ENCODE results near the gene MLXIPL. TPM values are rescaled to one million over a fixed set of nuclear protein-coding genes. Genes with fewer than 3 reads are reported as not detected.

MLXIPL gene
- total and polyA plus RNA-seq, 5 donors from 2014 or later = not detected

DNA sequence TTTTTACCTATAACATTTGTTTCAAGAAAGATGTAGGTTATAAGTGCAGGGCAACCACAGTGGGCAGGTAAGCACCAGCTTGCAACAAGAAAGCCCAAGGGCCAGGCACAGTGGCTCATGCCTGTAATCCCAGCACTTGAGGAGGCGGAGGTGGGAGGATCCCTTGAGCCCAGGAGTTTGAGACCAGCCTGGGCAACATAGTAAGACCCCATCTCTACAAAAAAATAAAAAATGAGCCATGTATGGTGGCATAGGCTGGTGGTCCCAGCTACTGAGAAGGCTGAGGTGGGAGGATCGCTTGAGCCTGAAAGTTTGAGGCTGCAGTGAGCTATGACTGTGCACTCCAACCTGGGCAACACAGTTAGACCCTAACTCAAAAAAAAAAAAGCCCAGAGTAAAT is 79.6 kb downstream of the MLXIPL start:
- peaks cover 25% of the 10 kb centered on the region for H3K36me3 Mint-ChIP-seq
- H3K27ac Mint-ChIP-seq = no peak overlapping the region
- H3K4me1 Mint-ChIP-seq = peaks cover 4 to 45% (median 16%) of the 10 kb centered on the region in 4 donors
- no peaks in the 10 kb centered on the region for H3K9me3 ChIP-seq (ENCODE audit: control insufficient read depth in 2 of 2, low read length in 2 of 2)
- no peaks in the 10 kb centered on the region for H3K27me3 Mint-ChIP-seq
- H3K4me3 ChIP-seq (ENCODE audit: low read depth, low read length) = no peak overlapping the region
- H3K4me3 Mint-ChIP-seq = peak overlapping the region in 1 of 4 donors; percentile 43
- H3K36me3 ChIP-seq (ENCODE audit: control insufficient read depth, insufficient read depth, low read length) = peaks cover 48% of the 10 kb centered on the region
- no peak overlapping the region for H3K27ac ChIP-seq (ENCODE audit: insufficient read depth, low read length, poor library complexity, severe bottlenecking)
- ATAC-seq (ENCODE audit: low read depth in 2 of 2) = no peak
- H3K4me1 ChIP-seq (ENCODE audit: control insufficient read depth, insufficient read depth, low read length, poor library complexity, severe bottlenecking) = peaks cover 11% of the 10 kb centered on the region
- DNase-seq = no peak
- H3K9me3 Mint-ChIP-seq = peaks cover 0 to 1% (median 0%) of the 10 kb centered on the region in 7 donors
- H3K27me3 ChIP-seq (ENCODE audit: control insufficient read depth, insufficient read depth, low read length) = no peaks in the 10 kb centered on the region

Other genes starting within 250 kb of the MLXIPL start
- gene FZD9, start 190.7 kb downstream of the MLXIPL start, total RNA-seq = not detected
- gene FZD9, start 190.7 kb downstream of the MLXIPL start, polyA plus RNA-seq = under 1 TPM in 2 of 4 donors, not detected in 2; 0.13 to 0.15 TPM
- gene BAZ1B, start 102.2 kb downstream of the MLXIPL start, total RNA-seq = 61.8 TPM
- 10 to 100 TPM; 13.0 to 14.4 (median 13.8) TPM for gene BAZ1B, start 102.2 kb downstream of the MLXIPL start, polyA plus RNA-seq
- gene BCL7B, start 66.8 kb downstream of the MLXIPL start, total RNA-seq = 126 TPM
- 100 to 1,000 TPM in 1 of 4 donors, 10 to 100 TPM in 3; 78.9 to 105 (median 89.7) TPM for gene BCL7B, start 66.8 kb downstream of the MLXIPL start, polyA plus RNA-seq
- gene TBL2, start 45.9 kb downstream of the MLXIPL start, total RNA-seq = 12.2 TPM
- gene TBL2, start 45.9 kb downstream of the MLXIPL start, polyA plus RNA-seq = 10 to 100 TPM; 24.1 to 32.5 (median 28.1) TPM
- gene VPS37D, start 43.3 kb upstream of the MLXIPL start, total RNA-seq = 0.64 TPM
- under 1 TPM in 1 of 4 donors, not detected in 3; 0.29 TPM for gene VPS37D, start 43.3 kb upstream of the MLXIPL start, polyA plus RNA-seq
- gene DNAJC30, start 58.9 kb upstream of the MLXIPL start, total RNA-seq = 10.0 TPM
- gene DNAJC30, start 58.9 kb upstream of the MLXIPL start, polyA plus RNA-seq = 10 to 100 TPM; 10.8 to 14.4 (median 12.8) TPM
- gene BUD23, start 59.1 kb upstream of the MLXIPL start, total RNA-seq = 96.3 TPM
- gene BUD23, start 59.1 kb upstream of the MLXIPL start, polyA plus RNA-seq = 100 to 1,000 TPM; 112 to 127 (median 120) TPM
- gene STX1A, start 95.1 kb upstream of the MLXIPL start, total RNA-seq = 27.3 TPM
- gene STX1A, start 95.1 kb upstream of the MLXIPL start, polyA plus RNA-seq = 1 to 10 TPM in 3 of 4 donors, under 1 TPM in 1; 0.80 to 3.1 (median 2.0) TPM
- gene ABHD11, start 114.3 kb upstream of the MLXIPL start, total RNA-seq = 19.3 TPM
- 10 to 100 TPM; 14.5 to 17.5 (median 16.3) TPM for gene ABHD11, start 114.3 kb upstream of the MLXIPL start, polyA plus RNA-seq
- not detected for gene CLDN3, start 145.7 kb upstream of the MLXIPL start, total RNA-seq
- not detected for gene CLDN3, start 145.7 kb upstream of the MLXIPL start, polyA plus RNA-seq
- 0.79 TPM for gene CLDN4, start 206.5 kb upstream of the MLXIPL start, total RNA-seq
- under 1 TPM; 0.10 to 0.63 (median 0.23) TPM for gene CLDN4, start 206.5 kb upstream of the MLXIPL start, polyA plus RNA-seq
- gene METTL27, start 218.0 kb upstream of the MLXIPL start, total RNA-seq = 2.9 TPM
- gene METTL27, start 218.0 kb upstream of the MLXIPL start, polyA plus RNA-seq = 10 to 100 TPM in 2 of 4 donors, 1 to 10 TPM in 2; 1.1 to 29.1 (median 11.9) TPM
- not detected for gene TMEM270, start 236.6 kb upstream of the MLXIPL start, total RNA-seq
- gene TMEM270, start 236.6 kb upstream of the MLXIPL start, polyA plus RNA-seq = under 1 TPM in 1 of 4 donors, not detected in 3; 0.34 TPM